GM18909 (cell line): Measurements from ENCODE around the gene UXS1.
"Not testable (repeated sequence)": the region's sequence is repeated elsewhere in the genome, so short reads cannot be mapped to it uniquely, and the experiment has no call there.

Experiments
- ATAC-seq: cut with Tn5 transposase; IDR thresholded peaks from one replicate; pipeline ENCODE4 v1.9.1; 2021; ENCODE audit warnings: mild to moderate bottlenecking; ENCODE audit not compliant: unreplicated experiment, poor library complexity

Gene UXS1

DNA sequence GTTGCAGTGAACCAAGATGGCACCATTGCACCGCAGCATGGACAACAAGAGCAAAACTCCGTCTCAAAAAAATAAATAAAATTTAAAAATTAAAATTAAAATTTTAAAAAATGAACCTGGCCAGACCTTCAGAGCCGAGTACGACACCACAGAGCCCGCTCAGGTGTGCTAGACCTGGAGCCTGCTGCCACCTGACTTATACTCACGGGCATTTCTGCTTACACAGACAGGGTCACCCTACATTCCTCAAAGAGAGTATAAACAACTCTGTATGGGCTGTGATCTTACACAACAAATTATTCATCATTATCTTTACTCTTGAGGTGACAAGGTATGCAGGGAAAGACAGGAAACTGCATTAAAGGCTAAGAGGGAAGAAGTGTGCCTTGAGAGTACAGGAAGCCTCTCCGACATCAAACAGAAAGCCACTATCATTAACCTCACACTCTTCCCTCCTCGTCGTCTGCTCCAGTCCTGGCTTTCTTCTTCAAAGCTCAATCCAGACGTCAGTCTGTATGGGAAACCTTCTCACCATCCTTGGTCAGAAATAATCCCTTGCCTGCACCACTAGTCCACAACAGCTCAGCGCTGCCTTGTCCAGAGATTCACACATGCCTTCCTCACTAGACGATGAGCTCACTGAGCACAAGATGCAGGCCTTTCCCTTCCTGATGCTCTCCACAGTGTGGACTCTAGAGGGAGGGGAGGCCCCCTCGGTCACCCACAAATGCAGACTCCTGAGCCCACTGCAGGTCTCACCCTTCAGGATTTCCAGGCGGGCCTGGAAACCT, 56.2 kb downstream of the UXS1 start:
- ATAC-seq, result no peak

DNA sequence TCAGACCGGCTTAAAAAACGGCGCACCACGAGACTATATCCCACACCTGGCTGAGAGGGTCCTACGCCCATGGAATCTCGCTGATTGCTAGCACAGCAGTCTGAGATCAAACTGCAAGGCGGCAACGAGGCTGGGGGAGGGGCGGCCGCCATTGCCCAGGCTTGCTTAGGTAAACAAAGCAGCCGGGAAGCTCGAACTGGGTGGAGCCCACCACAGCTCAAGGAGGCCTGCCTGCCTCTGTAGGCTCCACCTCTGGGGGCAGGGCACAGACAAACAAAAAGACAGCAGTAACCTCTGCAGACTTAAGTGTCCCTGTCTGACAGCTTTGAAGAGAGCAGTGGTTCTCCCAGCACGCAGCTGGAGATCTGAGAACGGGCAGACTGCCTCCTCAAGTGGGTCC, 62.9 kb downstream of the UXS1 start:
- ATAC-seq, result not testable (repeated sequence)

DNA sequence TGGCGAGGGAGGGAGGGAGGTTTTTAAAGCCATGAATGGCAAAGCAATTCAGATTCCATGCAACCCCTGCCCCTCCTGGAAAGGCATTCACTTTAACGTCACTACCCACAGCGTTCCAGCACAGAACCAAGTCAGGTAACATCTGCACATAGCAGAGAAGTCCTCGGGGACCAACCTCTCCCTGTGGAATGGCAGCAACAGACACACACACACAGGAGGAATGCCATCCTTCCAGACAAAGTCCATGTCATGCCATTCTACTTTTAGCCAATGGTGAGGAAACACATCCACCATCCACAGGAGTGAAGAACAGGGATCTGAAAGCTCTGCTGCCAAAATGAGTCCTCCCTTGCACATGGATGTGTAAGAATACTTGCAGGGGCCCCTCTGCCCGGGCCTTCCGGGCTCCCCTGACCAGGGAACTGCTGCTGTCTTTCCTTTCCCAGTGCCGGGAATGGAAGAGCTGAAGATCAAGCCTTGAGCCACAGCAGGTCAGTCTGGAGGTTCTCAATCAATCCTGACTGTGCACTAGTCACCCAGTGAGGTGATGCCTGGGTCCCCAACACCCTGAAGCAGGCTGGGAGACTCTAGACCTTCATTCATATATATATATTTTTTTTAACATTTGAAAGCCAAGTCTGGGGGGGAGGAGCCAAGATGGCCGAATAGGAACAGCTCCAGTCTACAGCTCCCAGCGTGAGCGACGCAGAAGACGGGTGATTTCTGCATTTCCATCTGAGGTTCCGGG, 63.7 kb downstream of the UXS1 start:
- ATAC-seq, result no peak

DNA sequence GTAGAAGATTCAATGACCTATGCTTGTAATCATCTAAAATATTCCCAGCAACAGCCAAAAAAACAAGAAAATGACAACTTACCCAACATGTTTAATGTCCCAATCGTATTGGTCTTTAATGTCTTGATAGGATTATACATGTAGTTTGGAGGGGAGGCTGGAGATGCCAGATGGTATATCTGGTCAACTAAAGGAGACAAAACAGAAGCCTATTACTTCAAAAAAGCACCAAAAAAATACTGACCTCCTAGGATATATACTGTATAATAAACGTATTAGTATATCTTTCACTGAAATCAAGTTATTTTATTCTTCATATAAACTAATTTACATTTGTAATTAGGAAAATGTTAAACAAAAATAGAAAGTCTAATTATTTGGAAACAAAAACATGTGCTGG, 64.5 kb downstream of the UXS1 start:
- ATAC-seq, result no peak

DNA sequence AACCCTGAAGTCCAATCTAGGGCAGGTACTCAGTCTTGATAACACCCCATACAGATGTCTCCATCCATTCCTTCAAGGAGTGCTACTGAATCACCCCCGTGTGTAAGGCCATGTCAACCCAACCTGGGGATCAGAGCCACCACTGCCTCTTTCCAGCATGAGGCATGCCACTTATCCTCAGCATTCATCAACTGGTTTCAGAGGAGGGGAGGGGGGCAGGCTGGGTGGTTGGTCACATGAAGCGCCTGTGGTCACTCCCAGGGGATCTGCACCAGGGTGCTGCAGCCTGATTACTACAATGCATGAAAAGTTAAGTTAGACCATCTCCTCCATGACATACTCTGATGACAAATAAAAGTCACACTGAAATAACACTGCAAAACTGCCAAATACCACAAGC, 65.0 kb downstream of the UXS1 start:
- no peak for ATAC-seq

DNA sequence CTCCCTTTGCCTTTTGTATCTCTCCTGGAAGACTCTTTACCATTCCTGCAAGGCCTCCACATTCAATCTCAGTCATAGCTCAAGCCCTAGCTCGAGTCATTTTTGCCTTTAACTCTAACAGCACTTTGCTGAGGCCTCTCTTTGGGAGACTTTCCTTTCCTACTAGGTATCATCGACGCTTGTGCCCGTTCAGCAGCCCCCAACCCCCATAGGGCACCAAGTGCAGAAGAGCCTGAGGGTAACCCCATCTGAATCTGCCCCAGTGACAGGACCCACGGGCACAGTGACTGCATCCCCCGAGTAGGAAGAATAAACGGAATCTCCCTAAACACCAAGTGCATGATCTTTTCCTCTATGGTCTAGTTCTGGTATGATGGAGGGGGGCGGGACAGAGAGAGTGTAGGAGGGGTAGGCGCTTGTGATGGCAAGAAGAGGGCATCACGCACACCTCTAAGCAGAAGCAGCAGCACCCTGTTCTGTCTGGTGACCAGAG, 66.3 kb downstream of the UXS1 start:
- ATAC-seq, result no peak

DNA sequence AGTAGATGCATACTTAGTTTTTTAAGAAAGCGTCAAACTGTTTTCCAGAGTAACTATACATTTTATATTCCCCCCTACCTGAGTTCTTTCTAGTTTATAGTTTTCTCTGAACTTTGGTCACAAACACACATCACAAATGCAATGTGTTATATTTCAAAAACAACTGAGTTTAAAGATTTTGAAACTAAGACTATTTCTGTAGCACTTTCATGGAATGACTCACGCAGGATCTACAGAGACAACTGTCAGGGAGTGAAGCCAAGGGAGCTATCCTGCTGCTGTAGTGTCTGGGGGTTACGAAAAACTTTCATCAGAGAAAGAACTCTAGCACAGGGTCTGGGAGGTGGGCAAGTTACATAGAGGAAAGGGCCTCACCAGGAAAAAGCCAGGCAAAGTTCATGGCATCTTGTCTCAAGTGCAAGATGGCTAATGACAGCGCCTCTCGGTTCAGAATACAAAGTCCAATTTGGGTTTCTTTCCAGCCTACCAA, 66.8 kb downstream of the UXS1 start:
- ATAC-seq, result no peak

DNA sequence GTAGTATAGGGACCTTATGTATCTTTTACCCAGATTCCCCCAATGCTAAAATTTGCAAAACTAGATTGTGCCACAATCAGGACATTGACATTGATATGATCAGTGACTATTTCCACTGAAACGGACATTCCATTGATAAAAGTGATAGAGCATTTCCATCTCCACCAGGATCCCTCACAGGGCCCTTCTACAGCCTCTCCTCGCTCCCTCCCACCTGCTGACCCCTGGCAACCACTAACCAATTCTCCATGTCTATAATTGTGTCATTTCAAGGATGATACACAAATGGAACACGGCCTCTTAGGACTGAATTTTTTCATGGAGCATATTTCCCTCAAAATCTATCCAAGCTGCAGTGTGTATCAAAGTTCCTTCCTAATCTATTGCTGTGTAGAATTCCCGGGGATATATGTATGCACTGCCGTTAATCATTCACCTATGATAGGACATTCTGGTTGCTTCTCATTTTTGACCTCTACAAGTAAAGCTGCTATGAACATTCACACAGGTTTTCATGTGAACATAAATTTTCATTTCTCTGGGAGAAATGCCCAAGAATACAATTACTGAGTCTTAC, 67.3 kb downstream of the UXS1 start:
- no peak for ATAC-seq

DNA sequence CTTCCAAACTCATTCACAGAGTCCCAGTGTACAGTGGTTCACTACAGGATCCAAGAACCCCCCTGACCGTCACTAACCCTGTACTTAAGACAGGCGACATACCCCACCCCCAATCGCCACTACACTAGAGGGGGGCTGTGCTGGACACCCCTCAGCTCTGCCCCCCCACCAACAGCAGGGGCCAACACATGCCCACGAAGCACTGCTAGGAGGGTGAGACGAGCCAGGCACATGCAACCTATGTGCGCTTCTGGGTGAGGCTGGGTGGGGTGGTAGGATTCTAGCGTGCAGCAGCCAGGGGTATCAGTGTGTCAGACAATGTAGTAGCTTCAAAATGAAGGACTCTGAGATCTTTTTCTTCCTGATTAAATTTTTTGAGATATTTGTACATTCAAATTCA, 67.8 kb downstream of the UXS1 start:
- no peak for ATAC-seq

DNA sequence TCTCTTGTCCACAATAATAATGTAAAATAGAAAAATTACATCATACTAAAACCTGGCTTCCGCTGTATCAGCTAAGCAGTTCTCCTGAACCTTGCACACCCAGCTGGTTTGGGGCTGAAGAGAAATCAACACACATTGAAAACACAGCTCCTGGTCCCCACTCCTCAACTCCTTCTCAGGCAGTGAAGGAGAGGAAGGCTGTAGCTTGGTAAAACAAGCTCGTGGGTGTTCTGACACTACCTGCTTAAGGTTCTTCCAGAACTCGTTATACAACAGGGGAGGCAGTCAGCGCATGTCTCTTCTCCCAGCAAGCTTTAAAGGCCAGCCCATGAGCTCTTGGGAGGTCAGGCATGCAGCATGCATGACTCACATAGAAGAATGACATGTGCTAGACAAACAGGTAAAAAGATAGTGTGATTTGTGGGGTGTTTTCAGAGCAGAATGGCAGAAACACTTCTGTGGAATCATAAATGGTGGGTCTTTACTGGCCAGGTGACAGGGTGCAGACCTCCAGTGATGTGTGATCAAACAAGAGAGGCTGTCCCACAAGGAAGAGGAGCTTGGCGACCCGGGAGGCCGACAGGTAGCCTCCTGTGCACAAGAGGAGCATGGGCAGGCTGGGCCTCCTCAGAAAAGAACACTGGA, 69.1 kb downstream of the UXS1 start:
- ATAC-seq, result no peak

DNA sequence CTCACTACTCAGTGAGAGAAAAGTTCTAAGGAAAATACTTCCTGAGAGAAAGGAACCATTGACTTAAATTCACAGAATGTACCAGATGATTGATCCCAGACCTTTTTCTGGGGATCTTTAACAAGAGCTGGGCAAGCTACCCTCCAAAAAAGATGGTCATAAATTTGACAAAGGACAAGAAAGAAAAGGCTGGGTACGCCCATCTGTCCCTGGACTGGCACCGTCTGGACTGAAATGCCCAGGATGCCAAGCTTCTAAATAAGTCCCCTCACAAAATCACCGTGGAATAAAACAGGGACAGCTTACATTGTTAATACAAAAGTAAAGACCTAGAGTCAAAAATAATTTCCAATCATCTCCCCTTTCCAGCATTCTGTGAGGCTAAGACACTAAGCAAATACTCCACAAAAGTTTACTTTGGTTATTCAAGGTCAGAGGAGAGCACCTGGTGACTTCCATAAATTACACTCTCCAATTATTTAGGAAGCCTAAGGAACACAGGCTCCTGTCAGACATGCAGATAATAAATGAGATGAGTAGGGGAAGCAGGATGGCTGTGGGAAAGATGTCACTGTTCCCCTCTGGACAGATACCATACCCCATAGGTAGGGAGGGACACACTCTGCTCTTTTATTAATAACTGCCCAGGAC, 69.9 kb downstream of the UXS1 start:
- ATAC-seq, result no peak

DNA sequence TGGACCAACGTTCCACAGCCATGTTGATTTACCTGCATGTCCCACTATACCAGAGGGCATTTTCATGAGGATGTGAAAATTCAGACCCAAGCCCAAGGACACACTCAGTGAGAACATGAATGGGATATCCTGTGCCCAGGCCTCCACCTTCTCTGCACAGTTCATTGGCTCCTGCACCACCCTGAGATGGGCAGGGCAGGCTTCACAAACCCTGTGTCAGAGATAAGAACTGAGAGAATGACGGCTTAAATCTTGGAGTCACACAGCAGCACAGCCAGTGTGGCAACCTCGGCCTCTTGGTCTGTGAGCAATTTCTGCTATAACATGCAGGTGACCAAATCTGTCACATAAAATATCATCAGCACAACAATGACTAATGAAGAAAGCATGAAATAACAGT, 71.9 kb downstream of the UXS1 start:
- no peak for ATAC-seq

DNA sequence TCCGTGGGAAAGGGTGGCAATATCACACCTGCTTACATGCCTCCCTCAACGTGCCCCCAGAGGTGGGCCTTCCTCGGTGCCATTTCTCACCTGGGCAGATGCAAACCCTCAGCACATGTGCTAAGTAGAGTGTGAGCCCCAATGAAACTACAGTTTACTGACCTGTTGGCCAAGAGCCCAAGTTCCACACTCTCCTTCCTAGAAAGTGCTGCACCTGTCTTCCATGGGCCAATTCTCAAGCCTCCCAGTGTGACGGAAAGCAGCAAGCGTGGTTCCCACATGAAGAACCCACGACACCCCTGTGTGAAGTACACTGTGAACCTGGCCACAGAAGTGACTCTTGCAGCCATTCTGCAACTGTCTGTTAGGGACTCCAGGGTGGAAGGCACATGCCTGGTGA, 73.7 kb downstream of the UXS1 start:
- ATAC-seq, result no peak

DNA sequence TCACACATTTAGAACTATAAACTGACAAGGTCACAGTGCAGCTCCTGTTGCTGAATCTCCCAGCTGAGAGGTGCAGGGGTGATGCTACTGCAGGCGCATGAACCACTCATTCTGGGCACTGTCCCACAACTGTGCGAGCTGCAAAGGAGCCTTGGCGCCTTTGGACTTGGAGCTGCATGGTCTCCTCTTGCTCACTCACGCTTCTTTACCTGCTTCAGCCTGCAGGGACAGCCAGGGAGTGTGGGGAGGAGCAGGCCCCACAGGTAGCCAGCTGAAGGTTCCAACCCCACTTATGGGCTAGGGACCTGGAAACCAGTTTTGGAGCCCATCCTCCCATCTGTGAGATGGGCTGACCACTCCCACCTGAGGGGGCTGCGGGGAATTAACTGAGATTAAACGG, 75.0 kb downstream of the UXS1 start:
- no peak for ATAC-seq

DNA sequence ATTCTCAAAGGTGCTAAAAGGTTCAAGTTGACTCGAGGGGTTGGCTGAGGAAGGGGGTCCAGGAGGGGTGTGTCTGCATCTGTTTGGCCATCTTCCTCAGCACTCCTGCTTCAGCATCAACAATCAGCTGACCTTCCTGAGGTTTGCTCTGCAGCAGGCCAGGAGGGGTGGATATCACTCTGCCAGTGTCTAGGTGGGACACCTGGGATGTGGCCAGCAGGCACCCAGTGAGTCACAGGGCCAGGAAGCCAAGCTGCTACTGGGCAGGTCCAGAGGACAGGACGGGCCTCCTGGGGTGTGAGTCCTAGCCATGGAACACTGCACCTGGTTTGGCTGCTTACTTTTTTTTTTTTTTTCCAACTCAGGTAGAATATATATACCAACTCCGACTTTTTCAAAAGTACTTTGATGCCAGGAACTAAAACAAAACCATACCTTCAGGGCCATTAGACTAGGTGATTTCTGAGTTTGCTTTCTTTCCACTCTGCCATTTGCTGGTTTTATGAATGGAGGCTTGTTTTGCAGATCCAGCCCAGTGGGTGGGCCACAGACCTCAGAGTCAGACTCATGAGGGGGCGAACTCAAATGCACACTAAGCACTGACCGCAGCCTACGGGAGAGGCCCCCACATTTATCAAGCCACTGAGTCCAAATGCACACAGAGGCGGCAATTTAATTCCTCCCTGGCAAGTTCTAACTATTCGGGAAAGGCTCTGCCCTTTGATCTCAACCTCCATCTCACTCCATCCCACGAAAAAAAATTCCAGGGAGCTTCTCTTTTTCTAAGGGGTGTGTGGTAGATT, 76.0 kb downstream of the UXS1 start:
- no peak for ATAC-seq

DNA sequence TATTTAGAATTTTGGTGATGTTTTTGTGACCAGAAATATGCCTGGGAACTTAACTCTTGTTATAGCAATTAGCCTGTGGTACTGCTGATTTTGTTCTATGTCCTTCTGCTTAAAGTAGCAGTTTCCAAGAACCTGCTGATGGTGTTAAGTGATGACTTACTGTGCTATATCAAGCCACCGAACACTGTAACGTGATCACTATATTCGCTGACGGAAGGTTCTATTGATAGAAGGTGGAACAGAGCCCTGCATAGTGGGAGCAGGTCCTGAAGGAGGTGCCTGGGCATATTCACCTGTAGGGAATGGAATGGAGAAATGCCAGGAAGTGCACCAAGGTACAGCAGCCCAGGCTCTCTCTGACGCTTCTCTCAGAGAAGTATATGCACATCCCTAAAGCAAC, 76.8 kb downstream of the UXS1 start:
- no peak for ATAC-seq

DNA sequence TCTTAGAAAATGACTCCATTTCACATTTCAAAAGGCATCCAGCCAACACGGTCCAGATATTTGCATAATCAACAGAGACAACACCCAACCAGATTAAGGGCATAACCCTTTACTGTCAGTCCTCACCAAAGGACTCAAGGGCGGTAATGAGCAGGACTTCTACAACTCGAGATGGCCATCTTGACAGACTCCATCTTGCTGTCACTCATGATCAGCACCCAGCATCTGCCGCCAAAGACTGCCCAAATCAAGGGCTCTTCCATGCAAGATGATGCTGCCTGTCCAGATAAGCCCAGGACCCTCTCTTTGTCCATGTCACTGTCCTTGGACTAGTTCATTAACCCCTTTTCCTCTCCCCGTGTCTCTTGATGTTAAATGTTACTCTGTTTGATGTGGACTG, 77.9 kb downstream of the UXS1 start:
- no peak for ATAC-seq

DNA sequence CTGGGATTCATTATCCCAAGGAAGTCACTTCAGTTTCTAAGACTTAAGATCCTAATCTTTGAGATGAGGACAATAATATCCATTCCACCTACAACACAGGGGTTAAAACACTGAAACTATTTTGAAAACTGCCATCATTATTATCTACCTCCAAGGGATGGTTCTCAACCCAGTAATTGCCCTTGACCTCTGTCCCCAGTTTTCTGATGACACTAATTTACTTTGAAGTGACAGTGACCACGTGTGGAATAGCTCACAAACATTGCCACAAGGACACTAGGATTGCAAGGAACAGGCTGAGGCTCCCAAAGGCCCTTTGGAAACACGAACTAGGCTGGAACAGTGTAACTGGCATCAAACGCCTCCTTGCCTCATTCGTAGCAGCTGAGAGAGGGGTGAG, 78.4 kb downstream of the UXS1 start:
- ATAC-seq, result no peak

DNA sequence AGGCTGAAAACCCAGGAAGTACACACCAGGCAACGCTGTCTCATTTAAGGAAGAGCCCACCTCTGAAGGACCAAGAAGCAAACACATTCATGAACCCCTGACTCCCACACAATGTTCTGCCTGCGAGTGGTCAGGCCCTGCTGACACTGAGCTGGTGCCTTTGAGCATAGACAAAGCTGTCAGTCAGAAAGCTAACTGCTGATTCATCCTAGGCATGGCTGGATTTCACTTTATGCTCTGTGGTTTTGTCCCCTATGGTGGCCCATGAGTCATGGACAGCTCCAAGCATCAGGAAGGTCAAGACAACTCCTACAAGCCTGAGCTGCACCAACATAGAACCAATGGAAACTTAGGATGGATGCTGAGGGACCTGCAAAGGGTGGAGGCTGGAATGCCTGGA, 78.9 kb downstream of the UXS1 start:
- ATAC-seq, result no peak

DNA sequence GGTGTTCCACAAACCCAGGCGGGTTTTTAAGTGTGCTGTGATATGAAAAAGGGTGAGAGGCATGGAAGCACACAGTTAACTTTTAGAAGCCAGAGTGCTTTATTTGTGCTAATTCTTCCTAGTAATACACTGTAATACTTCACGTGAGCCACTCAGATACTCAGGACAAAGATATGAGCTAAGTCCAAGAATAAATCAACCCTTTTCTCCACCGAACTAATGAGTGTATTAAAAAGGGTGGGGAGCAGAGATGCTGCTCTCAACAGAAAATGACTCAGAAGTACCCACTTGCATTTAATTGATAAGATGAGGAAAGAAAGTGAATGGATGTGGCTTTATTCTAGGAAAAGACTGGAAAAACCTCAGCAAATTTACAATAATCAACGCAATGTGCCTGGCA, 79.9 kb downstream of the UXS1 start:
- ATAC-seq, result no peak
